B cell (primary cell): Measurements from ENCODE around the gene TRPV6. TPM values are rescaled to one million over a fixed set of nuclear protein-coding genes. Genes with fewer than 3 reads are reported as not detected.
A peak's percentile ranks its signal among the peaks of the same experiment; 100 is the strongest.

Experiments used
- ATAC-seq: fragments of 200-7000 bp; cut with Tn5 transposase; one replicate; pipeline ENCODE4 v1.10.0; 2021; ENCODE audit warnings: low read depth, mild to moderate bottlenecking, moderate number of reproducible peaks, moderate library complexity
- CTCF ChIA-PET: fragments of 350-600 bp; sonication (Branson Sonifier 250); formaldehyde crosslinking; loops from one replicate; lab custom pipeline; 2021; ENCODE audit warnings: antibody characterized with exemption, inconsistent platforms; lab: Charles Lee
- POLR2A ChIA-PET: fragments of 350-600 bp; sonication (Branson Sonifier 250); formaldehyde crosslinking; loops from one replicate; lab custom pipeline; 2021; ENCODE audit warnings: antibody characterized with exemption; lab: Charles Lee
- DNase-seq: peaks from one replicate; pipeline ENCODE4 v3.0.0; 2013
- H2AFZ ChIP-seq: 2 replicates; pipeline ENCODE4 v1.6.1; 2012; ENCODE audit warnings: mild to moderate bottlenecking, low read depth, low read length; ENCODE audit not compliant: insufficient read depth, poor library complexity, severe bottlenecking
- H3K27ac ChIP-seq, 2 donors: 1 replicate in 1 of 2; 2 replicates in 1 of 2; pipeline ENCODE4 v1.5.1; 2012 to 2013; ENCODE audit warnings: low read length in 2 of 2, mild to moderate bottlenecking in 2 of 2, moderate library complexity in 1 of 2
- H3K27me3 ChIP-seq, 4 experiments: fragments of 200-600 bp in 1 of 4; sonication (generic) in 1 of 4; replicated peaks in 1 of 4; 1 replicate in 2 of 4; 2 replicates in 2 of 4; pipeline versions ENCODE4 v1.6.1 to v1.7.0; 2013 to 2016; ENCODE audit warnings: low read length in 3 of 4, mild to moderate bottlenecking in 2 of 4, mixed read lengths in 1 of 4, moderate library complexity in 1 of 4; ENCODE audit not compliant: insufficient read depth in 4 of 4, control insufficient read depth in 3 of 4; ENCODE audit errors: control extremely low read depth in 1 of 4
- H3K36me3 ChIP-seq, 2 experiments: replicated peaks in 1 of 2; 1 replicate in 1 of 2; 2 replicates in 1 of 2; pipeline versions ENCODE4 v1.6.1 to v1.7.1; 2013; ENCODE audit warnings: low read length in 1 of 2; ENCODE audit not compliant: insufficient read depth in 2 of 2, control insufficient read depth in 1 of 2; ENCODE audit errors: control extremely low read depth in 1 of 2, extremely low read depth in 1 of 2
- H3K4me1 ChIP-seq, 2 donors: fragments of 200-600 bp in 1 of 2; sonication (generic) in 1 of 2; 1 replicate in 1 of 2; 2 replicates in 1 of 2; pipeline versions ENCODE4 v1.5.1 to v1.6.1; 2013 to 2017; ENCODE audit warnings: low read length in 2 of 2; ENCODE audit not compliant: control insufficient read depth in 2 of 2, insufficient read depth in 2 of 2
- H3K4me2 ChIP-seq: replicated peaks from 2 replicates; pipeline ENCODE3; 2012; ENCODE audit warnings: mild to moderate bottlenecking, low read depth, low read length; ENCODE audit not compliant: poor library complexity, severe bottlenecking
- H3K4me3 ChIP-seq, 5 experiments: fragments of 200-600 bp in 1 of 5; sonication (generic) in 1 of 5; 1 replicate in 3 of 5; 2 replicates in 2 of 5; pipeline versions ENCODE4 v1.5.1 to v1.7.0; 2011 to 2016; ENCODE audit warnings: low read length in 4 of 5, mild to moderate bottlenecking in 4 of 5, low read depth in 2 of 5, control low read depth in 1 of 5, moderate library complexity in 1 of 5; ENCODE audit not compliant: insufficient read depth in 1 of 5; ENCODE audit errors: control extremely low read depth in 1 of 5, extremely low read depth in 1 of 5
- H3K79me2 ChIP-seq: fragments of 200-600 bp; sonication (generic); one replicate; pipeline ENCODE4 v1.6.0; 2016; ENCODE audit warnings: low read length; ENCODE audit not compliant: control insufficient read depth, insufficient read depth
- H3K9ac ChIP-seq: fragments of 200-600 bp; sonication (generic); 2 replicates; pipeline ENCODE4 v1.6.1; 2017; ENCODE audit warnings: mild to moderate bottlenecking, low read length, moderate library complexity
- H3K9me3 ChIP-seq, 3 donors: one replicate each; pipeline versions ENCODE4 v1.6.1 to v1.7.1; 2013; ENCODE audit warnings: low read length in 2 of 3; ENCODE audit not compliant: control insufficient read depth in 2 of 3, insufficient read depth in 1 of 3; ENCODE audit errors: control extremely low read depth in 1 of 3
- H4K20me1 ChIP-seq: 2 replicates; pipeline ENCODE4 v1.6.0; 2012; ENCODE audit warnings: mild to moderate bottlenecking, low read length; ENCODE audit not compliant: insufficient read depth, control insufficient read depth, poor library complexity, severe bottlenecking
- H3K27ac Mint-ChIP-seq: one replicate; pipeline ENCODE4 v1.8.0; 2021; ENCODE audit warnings: mixed read lengths
- H3K27me3 Mint-ChIP-seq: one replicate; pipeline ENCODE4 v1.8.0; 2021; ENCODE audit warnings: mixed read lengths
- H3K4me1 Mint-ChIP-seq: one replicate; pipeline ENCODE4 v1.8.0; 2021; ENCODE audit warnings: mixed read lengths
- H3K4me3 Mint-ChIP-seq: one replicate; pipeline ENCODE4 v1.8.0; 2021; ENCODE audit warnings: mixed read lengths
- H3K9me3 Mint-ChIP-seq: one replicate; pipeline ENCODE4 v1.8.0; 2022; ENCODE audit warnings: mixed read lengths; ENCODE audit not compliant: insufficient read depth
- EZH2 ChIP-seq: IDR thresholded peaks from 2 replicates; pipeline ENCODE4 v1.6.1; 2012; ENCODE audit warnings: borderline replicate concordance, low read depth, mild to moderate bottlenecking, moderate library complexity, low read length; ENCODE audit not compliant: insufficient read depth, poor library complexity, severe bottlenecking
- WGBS: methylation state at CpG from one replicate; pipeline ENCODE4 v1.1.5; 2013; ENCODE audit warnings: missing lambda C conversion rate; ENCODE audit not compliant: insufficient coverage; 5-methylcytosine and 5-hydroxymethylcytosine counted together
- intact Hi-C: fragments of 100-400 bp; cut with micrococcal nuclease; formaldehyde crosslinking; loops from one replicate; pipeline ENCODE4 v1.10.0; 2022
- polyA plus RNA-seq: library from polyadenylated mRNA; depleted of rRNA; stranded (reverse); fragments of >200 nt; gene quantifications from 2 replicates; pipeline ENCODE4 v1.2.3, GENCODE V29; 2012
- total RNA-seq, 2 donors: library from RNA; stranded (reverse); fragments of 120-200 nt in 1 of 2; gene quantifications; 1 replicate in 1 of 2; 2 replicates in 1 of 2; pipeline versions ENCODE4 v1.2.3 to v1.2.4, GENCODE V29; 2013 to 2022
- TF ChIP-seq, protein P1 (sequence below): fragments of 200-600 bp; IDR thresholded peaks from one replicate; pipeline ENCODE4 v1.8.0; 2022; ENCODE audit warnings: antibody characterized with exemption, mild to moderate bottlenecking

Gene TRPV6
- total and polyA plus RNA-seq, 2 donors (not counting 1 experiment from before 2014, with no cell fraction given), result not detected

DNA sequence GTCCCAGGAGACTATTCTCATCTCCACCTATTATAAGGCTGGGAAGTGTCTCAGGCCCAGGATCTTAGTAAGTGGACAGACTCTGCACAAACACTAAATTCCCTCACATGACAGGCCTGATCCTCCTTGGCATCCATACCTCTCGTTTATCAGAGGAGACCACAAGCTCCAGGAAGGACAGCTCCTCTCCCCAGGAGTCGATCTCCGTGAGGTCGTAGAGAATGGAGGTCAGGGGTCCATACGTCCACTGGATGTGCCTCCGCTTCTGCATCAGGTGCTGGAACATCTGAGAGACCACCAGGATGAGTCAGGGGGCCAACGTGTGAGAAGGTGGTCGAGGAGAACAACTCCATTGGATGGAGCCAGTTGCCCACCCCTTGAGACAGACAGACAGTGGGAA lies 42.4 kb upstream of the TRPV6 start:
- Mint-ChIP-seq H3K27ac (no peak overlapping the region), H3K4me3 (peak overlapping the region; percentile 20), H3K4me1 (peaks cover 26% of the 10 kb centered on the region), H3K9me3 (no peaks in the 10 kb centered on the region), H3K27me3 (peaks cover 2% of the 10 kb centered on the region)
- POLR2A ChIA-PET, result no interaction called here
- 85% methylated on average over 8 of the region's 8 CpGs for WGBS
- intact Hi-C loops, result no loop called here
- no peaks in the 10 kb centered on the region for H4K20me1 ChIP-seq
- CTCF ChIA-PET, result no interaction called here
- no peaks in the 10 kb centered on the region for H3K79me2 ChIP-seq
- H3K36me3 ChIP-seq, result no peaks in the 10 kb centered on the region
- no peaks in the 10 kb centered on the region for H3K27me3 ChIP-seq
- peaks cover 23 to 24% of the 10 kb centered on the region in 2 donors for H3K4me1 ChIP-seq
- no peak for TF ChIP-seq EZH2
- TF ChIP-seq, protein P1, sequence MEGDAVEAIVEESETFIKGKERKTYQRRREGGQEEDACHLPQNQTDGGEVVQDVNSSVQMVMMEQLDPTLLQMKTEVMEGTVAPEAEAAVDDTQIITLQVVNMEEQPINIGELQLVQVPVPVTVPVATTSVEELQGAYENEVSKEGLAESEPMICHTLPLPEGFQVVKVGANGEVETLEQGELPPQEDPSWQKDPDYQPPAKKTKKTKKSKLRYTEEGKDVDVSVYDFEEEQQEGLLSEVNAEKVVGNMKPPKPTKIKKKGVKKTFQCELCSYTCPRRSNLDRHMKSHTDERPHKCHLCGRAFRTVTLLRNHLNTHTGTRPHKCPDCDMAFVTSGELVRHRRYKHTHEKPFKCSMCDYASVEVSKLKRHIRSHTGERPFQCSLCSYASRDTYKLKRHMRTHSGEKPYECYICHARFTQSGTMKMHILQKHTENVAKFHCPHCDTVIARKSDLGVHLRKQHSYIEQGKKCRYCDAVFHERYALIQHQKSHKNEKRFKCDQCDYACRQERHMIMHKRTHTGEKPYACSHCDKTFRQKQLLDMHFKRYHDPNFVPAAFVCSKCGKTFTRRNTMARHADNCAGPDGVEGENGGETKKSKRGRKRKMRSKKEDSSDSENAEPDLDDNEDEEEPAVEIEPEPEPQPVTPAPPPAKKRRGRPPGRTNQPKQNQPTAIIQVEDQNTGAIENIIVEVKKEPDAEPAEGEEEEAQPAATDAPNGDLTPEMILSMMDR, result no peak
- no peak overlapping the region for H3K27ac ChIP-seq
- no peaks in the 10 kb centered on the region for H3K9me3 ChIP-seq
- H3K9ac ChIP-seq, result peak overlapping the region; percentile 22
- H3K4me2 ChIP-seq, result peak overlapping the region; percentile 56
- no peak overlapping the region for H3K4me3 ChIP-seq
- H2AFZ ChIP-seq, result peak overlapping the region; percentile 37
- no peak for ATAC-seq
- DNase-seq, result no peak

DNA sequence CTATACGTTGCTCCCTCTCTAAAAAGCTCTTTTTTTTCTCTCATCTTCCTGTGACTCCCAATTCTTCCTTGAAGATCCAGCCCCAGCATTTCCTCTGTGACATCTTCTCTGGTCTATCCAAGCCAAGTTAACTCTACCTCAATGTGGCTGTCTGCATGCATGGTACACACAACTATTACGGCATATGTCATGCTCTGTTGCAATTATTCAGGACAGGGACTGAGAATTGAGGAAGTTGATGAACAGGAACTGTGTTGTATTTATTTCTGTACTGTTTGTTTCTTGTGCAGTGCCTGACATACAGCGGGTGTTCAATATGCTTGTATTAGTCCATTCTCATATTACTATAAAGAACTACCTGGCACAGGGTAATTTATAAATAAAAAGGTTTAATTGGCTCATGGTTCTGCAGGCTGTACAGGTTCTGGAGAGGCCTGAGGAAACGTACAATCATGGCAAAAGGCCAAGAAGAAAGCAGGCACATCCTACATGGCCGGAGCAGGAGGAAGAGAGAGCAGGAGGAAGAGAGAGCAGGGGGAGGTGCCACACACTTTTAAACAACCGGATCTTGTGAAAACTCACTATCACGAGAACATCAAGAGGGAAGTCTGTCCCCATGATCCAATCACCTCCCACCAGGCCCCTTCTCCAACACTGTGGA lies 41.7 kb upstream of the TRPV6 start:
- Histone ChIP-seq H3K4me2 (peak overlapping the region; percentile 56), H4K20me1 (no peaks in the 10 kb centered on the region), H3K9ac (peak overlapping the region; percentile 22), H2AFZ (peak overlapping the region; percentile 37), H3K79me2 (no peaks in the 10 kb centered on the region), H3K4me3 (peak overlapping the region in 2 of 5 experiments; percentile 9 to 33), H3K27me3 (no peaks in the 10 kb centered on the region), H3K27ac (peak overlapping the region in 1 of 2 donors; percentile 0), H3K4me1 (peaks cover 23 to 24% of the 10 kb centered on the region in 2 donors), H3K9me3 (no peaks in the 10 kb centered on the region), H3K36me3 (no peaks in the 10 kb centered on the region)
- no peak for TF ChIP-seq EZH2
- TF ChIP-seq, protein P1, result no peak
- intact Hi-C loops, result no loop called here
- 46% methylated on average over 3 of the region's 7 CpGs for WGBS
- Mint-ChIP-seq H3K4me1 (peaks cover 26% of the 10 kb centered on the region), H3K9me3 (no peaks in the 10 kb centered on the region), H3K27me3 (no peaks in the 10 kb centered on the region), H3K4me3 (peak overlapping the region; percentile 20), H3K27ac (no peak overlapping the region)
- ChIA-PET CTCF (no interaction called here), POLR2A (no interaction called here)
- ATAC-seq, result peak; percentile 81
- DNase-seq, result peak; percentile 52
